ENCODE results near the gene EHMT1.

The EHMT1 gene

DNA sequence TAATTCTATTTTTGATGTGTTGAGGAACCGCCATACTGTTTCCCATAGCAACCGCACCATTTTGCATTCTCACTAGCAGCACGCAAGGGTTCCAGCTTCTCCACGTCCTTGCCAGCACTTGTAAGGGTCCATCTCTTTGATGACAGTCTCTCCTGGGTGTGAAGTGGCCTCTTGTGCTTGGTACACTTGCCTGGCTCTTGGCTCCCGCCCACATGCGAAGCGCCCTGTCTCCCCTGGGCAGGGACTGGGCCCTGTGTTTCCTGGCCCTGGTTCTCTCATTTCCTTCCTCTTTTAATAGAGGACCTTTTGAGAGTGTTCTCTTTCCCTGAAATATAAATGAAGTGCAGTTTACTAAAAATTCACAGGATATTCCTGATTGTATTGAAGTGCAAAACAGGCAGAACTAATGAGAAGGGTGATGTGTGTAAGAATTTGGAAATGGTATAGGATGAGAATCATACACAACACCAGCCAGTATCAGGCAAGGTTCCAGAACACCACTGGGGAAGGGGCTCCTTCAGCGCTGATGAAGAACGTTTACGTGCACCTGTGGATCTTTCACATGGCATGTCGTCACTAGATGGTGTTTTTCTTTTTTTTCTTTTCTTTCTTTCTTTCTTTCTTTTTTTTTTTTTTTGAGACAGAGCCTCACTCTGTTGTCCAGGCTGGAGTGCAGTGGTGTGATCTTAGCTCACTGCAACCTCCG is 73.0 kb downstream of the EHMT1 start:
- no peaks in the 10 kb centered on the region for H3K9me3 ChIP-seq (ENCODE audit: low read length)
- H3K4me1 ChIP-seq (ENCODE audit: insufficient read depth, low read length): peaks cover 20% of the 10 kb centered on the region
- H3K27me3 ChIP-seq (ENCODE audit: insufficient read depth, low read length): no peaks in the 10 kb centered on the region
- H2AFZ ChIP-seq (ENCODE audit: low read depth, low read length): no peak overlapping the region
- H3K36me3 ChIP-seq (ENCODE audit: insufficient read depth, low read length): no peaks in the 10 kb centered on the region
- no peak overlapping the region for H3K4me3 ChIP-seq (ENCODE audit: low read length)

DNA sequence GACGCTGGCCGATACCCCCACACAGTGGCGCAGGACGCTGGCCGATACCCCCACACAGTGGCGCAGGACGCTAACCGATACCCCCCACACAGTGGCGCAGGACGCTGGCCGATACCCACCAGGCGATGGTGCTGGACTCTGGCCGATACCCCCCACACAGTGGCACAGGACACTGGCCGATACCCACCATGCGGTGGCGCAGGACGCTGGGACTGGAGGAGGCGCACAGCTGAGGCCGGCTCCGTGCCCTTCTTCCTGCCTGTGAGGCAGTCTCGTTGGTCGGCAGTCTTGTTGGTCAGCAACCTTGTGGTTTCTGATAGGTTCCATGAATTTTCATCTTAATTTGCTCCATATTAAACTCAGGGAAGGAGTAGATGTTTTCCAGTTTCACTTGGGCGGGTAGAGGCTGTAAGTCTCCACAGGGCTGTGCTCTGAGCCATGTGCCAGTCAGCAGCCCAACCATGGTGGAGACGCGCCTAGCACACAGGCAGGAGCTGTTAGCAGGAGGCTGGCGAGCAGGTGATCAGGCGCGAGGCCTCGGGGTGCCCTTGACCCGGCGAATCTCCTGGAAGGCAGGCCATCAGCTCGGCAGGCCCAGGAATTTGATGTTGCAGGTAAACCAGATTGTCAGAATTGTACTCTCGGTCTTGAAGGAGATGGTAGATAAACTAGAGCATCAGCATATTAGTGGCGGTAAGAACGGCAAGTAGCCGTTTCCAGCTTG is 75.6 kb downstream of the EHMT1 start:
- Histone ChIP-seq H3K36me3 (ENCODE audit: insufficient read depth, low read length) (no peaks in the 10 kb centered on the region), H3K4me3 (ENCODE audit: low read length) (no peak overlapping the region), H3K4me1 (ENCODE audit: insufficient read depth, low read length) (peaks cover 13% of the 10 kb centered on the region), H2AFZ (ENCODE audit: low read depth, low read length) (no peak overlapping the region), H3K9me3 (ENCODE audit: low read length) (peaks cover 2% of the 10 kb centered on the region), H3K27me3 (ENCODE audit: insufficient read depth, low read length) (no peaks in the 10 kb centered on the region)

DNA sequence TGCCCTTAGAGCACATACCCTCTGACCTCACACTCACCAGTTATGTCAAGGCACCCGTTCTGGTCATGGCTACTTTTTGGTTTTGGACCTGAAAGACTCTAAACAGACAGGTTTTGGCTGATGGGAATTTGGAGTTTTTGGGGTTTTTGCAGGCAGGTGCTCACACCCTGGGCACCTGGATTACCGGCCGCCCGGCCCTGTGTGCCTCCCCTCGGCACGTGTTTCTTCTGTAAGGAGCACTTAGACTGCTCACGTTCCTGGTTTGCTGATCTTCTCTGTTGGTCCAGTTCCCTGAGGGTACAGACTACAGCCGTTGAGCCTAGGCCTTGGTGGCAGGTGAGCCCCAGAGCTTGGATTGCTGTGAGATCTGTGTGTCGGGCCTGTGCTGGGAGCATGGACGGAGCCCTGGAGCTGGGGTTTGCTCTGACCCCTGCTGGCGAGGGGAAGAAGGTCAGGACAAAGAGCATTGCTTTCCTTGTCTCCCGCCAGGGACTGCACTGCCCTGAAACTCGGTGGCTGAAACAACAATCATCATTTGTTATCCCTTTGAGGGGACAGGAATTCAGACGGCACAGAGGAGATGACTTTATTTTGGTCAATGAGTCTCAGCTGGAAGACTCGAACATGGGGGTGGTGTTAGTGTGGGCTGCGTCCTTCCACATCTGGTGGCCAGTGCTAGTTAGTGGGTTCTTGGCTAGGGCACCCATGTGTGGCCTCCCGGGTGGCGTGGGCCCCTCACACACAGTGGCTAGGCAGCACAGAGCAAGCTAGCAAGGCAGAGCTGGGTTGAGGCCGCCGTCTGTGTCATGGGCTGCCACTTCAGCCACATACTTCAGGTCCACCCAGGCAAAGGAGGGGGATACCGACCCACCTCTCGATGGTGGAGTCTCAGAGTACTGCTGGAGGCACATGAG is 76.4 kb downstream of the EHMT1 start:
- Histone ChIP-seq H3K36me3 (ENCODE audit: insufficient read depth, low read length) (no peaks in the 10 kb centered on the region), H3K4me1 (ENCODE audit: insufficient read depth, low read length) (peaks cover 9% of the 10 kb centered on the region), H3K4me3 (ENCODE audit: low read length) (no peak overlapping the region), H2AFZ (ENCODE audit: low read depth, low read length) (no peak overlapping the region), H3K27me3 (ENCODE audit: insufficient read depth, low read length) (no peaks in the 10 kb centered on the region), H3K9me3 (ENCODE audit: low read length) (peaks cover 2% of the 10 kb centered on the region)

DNA sequence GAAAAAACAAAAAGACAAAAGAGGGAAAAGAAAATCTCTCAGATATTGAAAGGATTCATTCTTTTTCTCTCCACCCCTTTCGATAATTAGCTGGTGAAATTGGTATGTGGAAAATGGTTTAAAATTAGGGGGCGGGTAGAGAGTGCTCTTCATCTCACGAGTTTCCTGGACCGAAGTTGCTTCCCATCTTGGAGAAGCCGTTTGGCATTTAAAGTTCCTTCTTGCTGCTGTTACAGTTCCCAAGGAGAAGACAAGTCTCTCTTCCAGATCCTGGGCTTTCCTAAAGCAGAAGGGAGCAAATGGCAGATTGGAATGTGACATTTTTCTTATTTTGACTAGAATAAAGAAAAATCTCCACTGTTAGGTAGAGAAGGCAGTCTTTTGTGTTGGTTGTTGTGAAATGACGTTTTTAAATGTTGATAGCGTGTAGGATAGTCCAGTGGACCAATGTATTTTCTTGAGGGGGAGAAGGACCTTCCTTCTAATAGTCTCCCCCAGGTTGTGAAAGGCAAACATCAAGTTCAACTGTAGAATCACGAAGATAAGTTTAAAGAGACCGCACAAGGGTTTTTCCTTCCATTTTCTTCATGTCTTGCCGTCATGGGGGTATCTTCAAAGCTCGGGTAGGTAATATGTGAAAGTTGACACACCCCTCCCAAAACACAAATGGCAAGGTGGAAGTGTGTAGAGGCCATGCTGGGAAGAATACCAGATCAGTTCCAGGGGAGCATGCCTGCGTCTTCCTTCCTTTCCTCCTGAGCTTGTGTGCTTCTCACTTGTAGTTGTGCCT is 77.5 kb downstream of the EHMT1 start:
- Histone ChIP-seq H3K4me3 (ENCODE audit: low read length) (no peak overlapping the region), H2AFZ (ENCODE audit: low read depth, low read length) (no peak overlapping the region), H3K36me3 (ENCODE audit: insufficient read depth, low read length) (no peaks in the 10 kb centered on the region), H3K9me3 (ENCODE audit: low read length) (peaks cover 4% of the 10 kb centered on the region), H3K4me1 (ENCODE audit: insufficient read depth, low read length) (peaks cover 7% of the 10 kb centered on the region), H3K27me3 (ENCODE audit: insufficient read depth, low read length) (no peaks in the 10 kb centered on the region)

DNA sequence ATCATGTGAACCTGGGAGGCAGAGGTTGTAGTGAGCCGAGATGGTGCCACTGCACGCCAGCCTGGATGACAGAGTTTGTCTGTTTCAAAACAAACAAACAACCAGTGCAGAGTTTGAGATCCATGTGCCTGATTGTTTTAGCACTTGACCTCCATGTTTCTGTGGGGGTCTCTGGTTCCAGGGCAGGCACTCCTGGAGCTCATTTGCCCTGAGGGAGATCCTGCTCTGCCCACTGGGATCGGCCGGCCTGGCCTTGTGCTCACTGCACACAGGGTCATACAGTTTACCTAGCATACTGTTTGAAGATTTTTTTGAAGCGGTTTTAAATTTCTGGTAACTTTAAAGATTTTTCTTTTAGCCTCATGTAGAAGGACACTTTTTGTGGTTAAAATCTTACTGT is 78.4 kb downstream of the EHMT1 start:
- Histone ChIP-seq H3K9me3 (ENCODE audit: low read length) (peaks cover 4% of the 10 kb centered on the region), H3K27me3 (ENCODE audit: insufficient read depth, low read length) (no peaks in the 10 kb centered on the region), H3K4me1 (ENCODE audit: insufficient read depth, low read length) (no peaks in the 10 kb centered on the region), H3K4me3 (ENCODE audit: low read length) (no peak overlapping the region), H2AFZ (ENCODE audit: low read depth, low read length) (no peak overlapping the region), H3K36me3 (ENCODE audit: insufficient read depth, low read length) (no peaks in the 10 kb centered on the region)

DNA sequence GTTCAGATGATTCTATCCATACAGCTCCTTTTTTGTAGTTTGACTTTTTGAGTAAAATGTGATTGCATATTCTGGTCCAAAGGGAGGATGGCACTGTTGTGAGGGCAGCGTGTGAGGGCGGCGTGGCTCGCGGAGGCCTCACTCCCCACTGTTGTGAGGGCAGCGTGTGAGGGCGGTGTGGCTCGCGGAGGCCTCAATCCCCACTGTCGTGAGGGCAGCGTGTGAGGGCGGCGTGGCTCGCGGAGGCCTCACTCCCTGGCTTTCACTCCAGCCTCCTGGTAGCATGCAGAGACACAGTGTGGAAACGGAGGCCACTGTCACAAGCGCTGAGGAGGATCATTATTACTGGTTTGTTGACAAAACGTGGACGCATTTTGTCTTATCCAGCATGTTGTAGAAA is 79.0 kb downstream of the EHMT1 start:
- H3K27me3 ChIP-seq (ENCODE audit: insufficient read depth, low read length): no peaks in the 10 kb centered on the region
- H2AFZ ChIP-seq (ENCODE audit: low read depth, low read length): no peak overlapping the region
- H3K9me3 ChIP-seq (ENCODE audit: low read length): peaks cover 10% of the 10 kb centered on the region
- no peaks in the 10 kb centered on the region for H3K36me3 ChIP-seq (ENCODE audit: insufficient read depth, low read length)
- no peak overlapping the region for H3K4me3 ChIP-seq (ENCODE audit: low read length)
- no peaks in the 10 kb centered on the region for H3K4me1 ChIP-seq (ENCODE audit: insufficient read depth, low read length)

DNA sequence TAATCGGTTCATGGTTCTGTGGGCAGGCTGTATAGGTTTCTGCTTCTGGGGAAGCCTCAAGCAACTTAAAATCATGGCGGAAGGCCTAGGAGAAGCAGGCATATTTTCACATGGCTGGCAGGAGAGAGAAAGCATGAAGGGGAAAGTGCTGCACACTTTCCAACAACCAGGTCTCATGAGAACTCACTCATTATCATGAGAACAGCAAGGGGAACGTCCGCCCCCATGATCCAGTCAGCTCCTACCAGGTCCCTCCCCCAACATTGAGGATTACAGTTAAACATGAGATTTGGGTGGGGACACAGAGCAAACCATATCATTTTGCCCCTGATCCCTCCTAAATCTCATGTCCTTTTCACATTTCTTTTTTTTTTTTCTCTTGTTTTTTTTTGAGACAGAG is 82.1 kb downstream of the EHMT1 start:
- Histone ChIP-seq H3K4me3 (ENCODE audit: low read length) (no peak overlapping the region), H3K9me3 (ENCODE audit: low read length) (peaks cover 15% of the 10 kb centered on the region), H2AFZ (ENCODE audit: low read depth, low read length) (no peak overlapping the region), H3K36me3 (ENCODE audit: insufficient read depth, low read length) (no peaks in the 10 kb centered on the region), H3K4me1 (ENCODE audit: insufficient read depth, low read length) (no peaks in the 10 kb centered on the region), H3K27me3 (ENCODE audit: insufficient read depth, low read length) (no peaks in the 10 kb centered on the region)

DNA sequence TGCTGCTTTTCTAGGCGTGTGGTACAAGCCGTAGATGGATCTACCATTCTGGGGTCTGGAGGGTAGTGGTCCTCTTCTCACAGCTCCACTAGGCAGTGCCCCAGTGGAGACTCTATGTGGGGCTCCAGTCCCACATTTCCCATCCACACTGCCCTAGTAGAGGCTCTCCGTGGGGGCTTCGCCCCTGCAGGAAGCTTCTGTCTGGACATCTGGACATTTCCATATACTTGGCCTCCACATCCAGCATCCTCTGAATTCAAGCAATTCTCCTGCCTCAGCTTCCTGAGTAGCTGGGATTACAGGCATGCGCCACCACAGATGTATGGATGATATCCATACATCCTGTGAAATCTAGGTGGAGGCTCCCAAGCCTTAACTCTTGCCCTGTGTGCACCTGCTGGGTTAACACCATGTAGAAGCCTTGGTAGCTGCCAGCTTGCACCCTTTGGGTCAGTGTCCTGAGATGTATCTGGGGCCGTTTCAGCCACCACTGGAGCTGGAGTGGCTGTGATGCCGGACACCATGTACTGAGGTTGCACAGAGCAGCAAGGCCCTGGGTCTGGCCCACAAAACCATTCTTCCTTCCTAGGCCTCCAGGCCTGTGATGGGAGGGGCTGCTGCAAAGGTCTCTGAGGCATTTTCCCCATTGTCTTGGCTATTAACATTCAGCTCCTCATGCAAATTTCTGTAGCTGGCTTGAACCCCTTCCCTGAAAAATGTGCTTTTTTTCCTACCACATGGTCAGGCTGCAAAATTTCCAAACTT is 84.0 kb downstream of the EHMT1 start:
- H3K9me3 ChIP-seq (ENCODE audit: low read length): peaks cover 15% of the 10 kb centered on the region
- H3K4me3 ChIP-seq (ENCODE audit: low read length): no peak overlapping the region
- no peaks in the 10 kb centered on the region for H3K4me1 ChIP-seq (ENCODE audit: insufficient read depth, low read length)

DNA sequence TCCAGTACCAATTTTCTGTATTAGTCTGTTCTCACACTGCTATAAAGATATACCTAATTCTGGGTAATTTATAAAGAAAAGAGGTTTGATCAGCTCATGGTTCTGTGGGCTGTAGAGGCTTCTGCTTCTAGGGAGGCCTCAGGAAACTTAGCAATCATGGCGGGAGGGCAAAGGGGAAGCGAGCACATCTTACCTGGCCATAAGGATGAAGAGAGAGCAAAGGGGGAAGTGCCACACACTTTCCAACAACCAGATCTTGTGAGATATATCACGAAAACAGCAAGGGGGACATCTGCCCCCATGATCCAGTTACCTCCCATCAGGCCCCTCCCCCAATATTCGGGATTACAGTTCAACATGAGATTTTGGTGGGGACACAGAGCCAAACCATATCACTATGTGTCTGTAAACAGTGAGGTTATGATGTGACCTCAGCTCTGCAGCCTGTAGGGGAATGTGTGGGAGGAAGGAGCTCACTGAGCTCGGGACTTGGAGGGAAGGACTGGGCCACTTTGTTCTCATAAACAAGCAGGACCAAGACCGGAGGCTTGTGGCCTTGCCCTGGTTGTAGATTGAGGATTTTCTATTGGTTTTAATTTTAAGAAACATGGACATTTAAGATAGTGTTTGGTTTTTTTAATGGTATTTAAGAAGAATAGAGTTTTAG is 85.2 kb downstream of the EHMT1 start:
- H3K36me3 ChIP-seq (ENCODE audit: insufficient read depth, low read length): no peaks in the 10 kb centered on the region
- H3K4me1 ChIP-seq (ENCODE audit: insufficient read depth, low read length): no peaks in the 10 kb centered on the region
- no peak overlapping the region for H3K4me3 ChIP-seq (ENCODE audit: low read length)
- H3K9me3 ChIP-seq (ENCODE audit: low read length): peaks cover 13% of the 10 kb centered on the region
- no peaks in the 10 kb centered on the region for H3K27me3 ChIP-seq (ENCODE audit: insufficient read depth, low read length)
- H2AFZ ChIP-seq (ENCODE audit: low read depth, low read length): no peak overlapping the region

More for the DNA sequence above, 84.0 kb downstream of the EHMT1 start:
- no peak overlapping the region for H2AFZ ChIP-seq (ENCODE audit: low read depth, low read length)
- no peaks in the 10 kb centered on the region for H3K27me3 ChIP-seq (ENCODE audit: insufficient read depth, low read length)
- H3K36me3 ChIP-seq (ENCODE audit: insufficient read depth, low read length): no peaks in the 10 kb centered on the region

DNA sequence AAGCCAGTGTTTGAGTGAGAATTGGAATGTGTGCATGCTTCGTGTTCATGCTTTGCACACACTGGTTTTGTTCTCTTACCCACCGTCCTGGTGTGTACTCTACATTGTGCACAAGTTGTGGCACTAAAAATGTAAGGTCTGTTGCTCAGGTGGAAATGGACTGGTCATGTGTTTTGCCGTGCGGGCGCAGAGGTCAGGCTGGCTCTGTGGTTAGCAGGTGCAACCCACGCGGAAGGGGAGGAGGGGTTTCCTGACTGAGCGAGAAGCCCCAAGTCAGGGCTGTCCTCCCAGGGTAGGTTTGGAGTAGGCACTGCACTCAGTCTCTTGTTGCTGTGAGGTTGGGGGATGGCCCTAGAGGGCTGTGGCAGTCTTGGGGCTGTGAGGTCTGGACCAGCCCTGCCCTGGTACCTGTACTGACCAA is 86.6 kb downstream of the EHMT1 start:
- H3K9me3 ChIP-seq (ENCODE audit: low read length): peaks cover 13% of the 10 kb centered on the region
- H3K4me1 ChIP-seq (ENCODE audit: insufficient read depth, low read length): no peaks in the 10 kb centered on the region
- no peak overlapping the region for H2AFZ ChIP-seq (ENCODE audit: low read depth, low read length)
- H3K36me3 ChIP-seq (ENCODE audit: insufficient read depth, low read length): no peaks in the 10 kb centered on the region
- no peaks in the 10 kb centered on the region for H3K27me3 ChIP-seq (ENCODE audit: insufficient read depth, low read length)
- H3K4me3 ChIP-seq (ENCODE audit: low read length): no peak overlapping the region

DNA sequence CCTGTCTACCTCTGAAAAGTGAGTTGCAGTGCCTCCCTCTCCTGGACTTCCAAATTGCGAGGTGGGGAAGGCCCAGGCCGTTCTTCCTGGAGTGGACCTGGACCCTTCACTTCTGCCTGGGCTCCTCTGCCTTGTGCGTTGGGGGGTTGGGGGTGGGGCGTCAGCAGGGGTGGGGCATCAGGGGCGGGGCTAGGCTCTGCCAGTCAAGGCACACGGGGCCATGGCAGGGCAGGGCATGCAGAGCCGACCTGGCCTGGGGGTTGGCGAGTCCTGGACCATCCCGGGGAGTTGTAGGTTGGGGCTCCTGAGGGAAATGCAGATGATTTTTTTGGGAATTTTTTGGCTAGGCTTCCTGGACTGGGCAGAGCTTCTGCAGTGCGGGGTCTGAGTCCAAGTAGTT is 87.1 kb downstream of the EHMT1 start:
- Histone ChIP-seq H3K4me3 (ENCODE audit: low read length) (no peak overlapping the region), H3K27me3 (ENCODE audit: insufficient read depth, low read length) (no peaks in the 10 kb centered on the region), H2AFZ (ENCODE audit: low read depth, low read length) (no peak overlapping the region), H3K4me1 (ENCODE audit: insufficient read depth, low read length) (no peaks in the 10 kb centered on the region), H3K36me3 (ENCODE audit: insufficient read depth, low read length) (peaks cover under 1% of the 10 kb centered on the region), H3K9me3 (ENCODE audit: low read length) (peaks cover 12% of the 10 kb centered on the region)
